GM23338 (cell line): ENCODE results near the gene APOBEC3B.
"Not testable (repeated sequence)": the region's sequence is repeated elsewhere in the genome, so short reads cannot be mapped to it uniquely, and the experiment has no call there.

ENCODE experiments used
- CTCF ChIP-seq, 2 experiments: fragments of 200-600 bp in 1 of 2; sonication (generic) in 1 of 2; conservative IDR thresholded peaks; 2 replicates each; pipeline versions ENCODE4 v1.5.1 to v1.6.1; 2016 to 2017; ENCODE audit warnings: antibody characterized with exemption in 2 of 2, low read depth in 2 of 2, mild to moderate bottlenecking in 2 of 2, moderate library complexity in 1 of 2
- POLR2AphosphoS5 ChIP-seq: IDR thresholded peaks from 2 replicates; pipeline ENCODE4 v1.6.1; 2016; ENCODE audit warnings: antibody characterized with exemption, low read depth

- not testable (repeated sequence) for TF ChIP-seq CTCF (conservative IDR thresholded peaks at IDR 0.05; ENCODE audit: low read depth in 2 of 2); POLR2AphosphoS5
Measured at GRCh38 chr22:38980587-38980986, 1.6 kb upstream of the APOBEC3B start.
